K562 (cell line): ENCODE results near the gene CLP1. TPM values are rescaled to one million over a fixed set of nuclear protein-coding genes. Genes with fewer than 3 reads are reported as not detected.
A peak's percentile ranks its signal among the peaks of the same experiment; 100 is the strongest.

Experiments
- DACH1 ChIP-seq: fragments of 450-650 bp; IDR thresholded peaks from 2 replicates; pipeline ENCODE4 v1.6.1; 2018; ENCODE audit not compliant: partially characterized antibody
- DIDO1 ChIP-seq: fragments of 450-650 bp; IDR thresholded peaks from 2 replicates; pipeline ENCODE4 v1.6.1; 2016; ENCODE audit warnings: low read depth, missing biosample characterization, missing genetic modification characterization
- DMBX1 ChIP-seq: fragments of 250-450 bp; sonication (Bioruptor Pico); IDR thresholded peaks from 2 replicates; pipeline ENCODE4 v1.8.0; 2022; ENCODE audit warnings: inconsistent platforms, mild to moderate bottlenecking, moderate library complexity, borderline replicate concordance
- FOXK2 ChIP-seq, 2 experiments: fragments of 450-650 bp; IDR thresholded peaks in 1 of 2; conservative IDR thresholded peaks in 1 of 2; 2 replicates each; pipeline ENCODE4 v1.6.1; 2016; ENCODE audit warnings: low read depth in 2 of 2, mild to moderate bottlenecking in 1 of 2
- MNT ChIP-seq, 2 experiments: fragments of 450-650 bp; conservative IDR thresholded peaks; 2 replicates each; pipeline ENCODE4 v1.6.1; 2017; ENCODE audit warnings: mild to moderate bottlenecking in 2 of 2, moderate library complexity in 2 of 2
- PHF8 ChIP-seq: fragments of 200-600 bp; sonication (generic); IDR thresholded peaks from 2 replicates; pipeline ENCODE4 v1.6.1; 2012; ENCODE audit warnings: mixed run types, mild to moderate bottlenecking, inconsistent platforms, low read length, moderate library complexity, borderline replicate concordance
- PML ChIP-seq: IDR thresholded peaks from 2 replicates; pipeline ENCODE4 v1.6.1; 2012; ENCODE audit warnings: low read length, inconsistent platforms
- TAF1 ChIP-seq: IDR thresholded peaks from 2 replicates; pipeline ENCODE4 v1.6.1; 2011; ENCODE audit warnings: mild to moderate bottlenecking, low read length, moderate library complexity; ENCODE audit not compliant: insufficient read depth, control insufficient read depth, severe bottlenecking; ENCODE audit errors: extremely low read depth
- THRB ChIP-seq: fragments of 450-650 bp; formaldehyde crosslinking; conservative IDR thresholded peaks from 2 replicates; pipeline ENCODE4 v1.4.0; 2022; ENCODE audit warnings: mild to moderate bottlenecking, missing genetic modification characterization
- ZBTB17 ChIP-seq: fragments of 450-650 bp; formaldehyde crosslinking; IDR thresholded peaks from 2 replicates; pipeline ENCODE4 v1.4.0; 2020; ENCODE audit warnings: mild to moderate bottlenecking
- ZNF766 ChIP-seq: fragments of 200-800 bp; sonication (Bioruptor generic); conservative IDR thresholded peaks from 2 replicates; pipeline ENCODE4 v1.6.1; 2016; ENCODE audit warnings: missing genetic modification characterization, missing compliant biosample characterization
- polyA plus RNA-seq, 8 experiments: library from polyadenylated mRNA; depleted of rRNA in 4 of 8; stranded (reverse) in 5 of 8; unstranded in 3 of 8; fragments of >200 nt; fragmentation: Nextera tagmentation in 2 of 8; fragmentation: Illumina TruSeq in 1 of 8; extraction: Ambion mirVana in 2 of 8; extraction: Trizol in 1 of 8; gene quantifications; 2 replicates each; pipeline versions ENCODE4 v1.2.1 to v1.2.3, GENCODE V29; 2011 to 2014; ENCODE audit warnings: inconsistent platforms in 1 of 8, missing spikeins in 1 of 8
- total RNA-seq, 7 experiments: library from RNA; depleted of rRNA in 6 of 7; stranded (reverse); fragments of >200 nt in 6 of 7; fragmentation: Illumina TruSeq in 2 of 7; extraction: Trizol in 2 of 7; gene quantifications; 2 replicates each; pipeline versions ENCODE4 v1.2.1 to v1.2.3, GENCODE V29; 2011 to 2021; ENCODE audit warnings: low replicate concordance in 1 of 7
- TF ChIP-seq, protein P1 (sequence below): fragments of 450-650 bp; formaldehyde crosslinking; IDR thresholded peaks from 2 replicates; pipeline ENCODE4 v1.4.0; 2020; ENCODE audit warnings: mild to moderate bottlenecking, moderate library complexity
- TF ChIP-seq, protein P2 (sequence below): fragments of 450-650 bp; formaldehyde crosslinking; IDR thresholded peaks from 2 replicates; pipeline ENCODE4 v1.4.0; 2020; ENCODE audit warnings: mild to moderate bottlenecking, mixed read lengths
- TF ChIP-seq, protein P3 (sequence below): sonication (generic); formaldehyde crosslinking; IDR thresholded peaks from 2 replicates; pipeline ENCODE4 v1.8.0; 2023; ENCODE audit warnings: missing genetic modification reagents, mild to moderate bottlenecking, borderline replicate concordance

CLP1 gene
- total and polyA plus RNA-seq, 9 of the 15 experiments (the other 6 are each of a cell fraction or from before 2014, with no cell fraction given) = 19.1 to 46.2 (median 27.8) TPM

DNA sequence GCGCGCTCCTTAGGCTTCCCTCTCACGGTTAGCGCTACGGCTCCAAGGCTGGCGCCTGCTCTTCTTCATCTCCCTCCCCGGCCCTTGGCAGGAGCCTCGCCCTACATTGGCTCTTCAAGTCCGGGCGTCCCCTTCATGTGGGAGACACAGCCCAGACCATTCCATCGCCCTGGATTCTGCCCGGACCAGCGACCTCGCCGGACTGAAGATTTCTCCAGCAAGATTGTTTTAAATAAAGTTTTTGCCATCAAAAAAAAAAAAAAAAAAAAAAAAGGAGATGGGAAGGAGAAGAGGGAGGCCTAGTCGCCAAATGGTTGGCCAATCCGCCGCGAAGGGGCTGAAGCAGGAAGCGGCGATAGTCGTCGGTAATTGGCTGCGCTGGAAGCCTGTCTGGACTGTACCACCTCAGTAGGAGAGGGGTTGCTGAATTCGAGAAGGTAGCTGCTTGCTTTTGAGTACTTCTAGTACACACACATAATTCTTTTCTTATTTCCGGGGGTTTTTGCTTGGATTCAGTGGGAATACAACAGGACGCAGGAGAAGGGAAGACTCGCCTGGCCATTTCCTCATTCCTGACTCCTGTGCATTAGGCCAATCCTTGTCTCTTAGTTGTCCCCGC is 9.7 kb downstream of the CLP1 start (continued):
- TF ChIP-seq FOXK2 (conservative IDR thresholded peaks at IDR 0.05 in 1 of 2, IDR thresholded peaks at IDR 0.05 in 1 of 2; ENCODE audit: low read depth in 2 of 2) (peak; percentile 76 to 100; a peak in 3 of 4 replicates), DACH1 (no peak), PHF8 (peak; percentile 53; the same call in 1 of the 2 replicates), THRB (CRISPR knock-in tag) (0 out of 2 replicates have a peak, but pooled peaks have one; percentile 47), DMBX1 (CRISPR knock-in tag) (0 out of 2 replicates have a peak, but pooled peaks have one; percentile 14), ZNF766 (no peak; the same call in 1 of the 2 replicates), TAF1 (peak; percentile 79), ZBTB17 (peak; percentile 95; the same call in 1 of the 2 replicates), DIDO1 (tag) (peak; percentile 62; the same call in 1 of the 2 replicates), MNT (conservative IDR thresholded peaks at IDR 0.05) (no peak), PML (peak; percentile 61; the same call in 1 of the 2 replicates)
- TF ChIP-seq, protein P1, sequence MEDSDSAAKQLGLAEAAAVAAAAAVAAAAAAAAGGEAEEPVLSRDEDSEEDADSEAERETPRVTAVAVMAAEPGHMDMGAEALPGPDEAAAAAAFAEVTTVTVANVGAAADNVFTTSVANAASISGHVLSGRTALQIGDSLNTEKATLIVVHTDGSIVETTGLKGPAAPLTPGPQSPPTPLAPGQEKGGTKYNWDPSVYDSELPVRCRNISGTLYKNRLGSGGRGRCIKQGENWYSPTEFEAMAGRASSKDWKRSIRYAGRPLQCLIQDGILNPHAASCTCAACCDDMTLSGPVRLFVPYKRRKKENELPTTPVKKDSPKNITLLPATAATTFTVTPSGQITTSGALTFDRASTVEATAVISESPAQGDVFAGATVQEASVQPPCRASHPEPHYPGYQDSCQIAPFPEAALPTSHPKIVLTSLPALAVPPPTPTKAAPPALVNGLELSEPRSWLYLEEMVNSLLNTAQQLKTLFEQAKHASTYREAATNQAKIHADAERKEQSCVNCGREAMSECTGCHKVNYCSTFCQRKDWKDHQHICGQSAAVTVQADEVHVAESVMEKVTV (CRISPR knock-in tag) = no peak
- TF ChIP-seq, protein P2, sequence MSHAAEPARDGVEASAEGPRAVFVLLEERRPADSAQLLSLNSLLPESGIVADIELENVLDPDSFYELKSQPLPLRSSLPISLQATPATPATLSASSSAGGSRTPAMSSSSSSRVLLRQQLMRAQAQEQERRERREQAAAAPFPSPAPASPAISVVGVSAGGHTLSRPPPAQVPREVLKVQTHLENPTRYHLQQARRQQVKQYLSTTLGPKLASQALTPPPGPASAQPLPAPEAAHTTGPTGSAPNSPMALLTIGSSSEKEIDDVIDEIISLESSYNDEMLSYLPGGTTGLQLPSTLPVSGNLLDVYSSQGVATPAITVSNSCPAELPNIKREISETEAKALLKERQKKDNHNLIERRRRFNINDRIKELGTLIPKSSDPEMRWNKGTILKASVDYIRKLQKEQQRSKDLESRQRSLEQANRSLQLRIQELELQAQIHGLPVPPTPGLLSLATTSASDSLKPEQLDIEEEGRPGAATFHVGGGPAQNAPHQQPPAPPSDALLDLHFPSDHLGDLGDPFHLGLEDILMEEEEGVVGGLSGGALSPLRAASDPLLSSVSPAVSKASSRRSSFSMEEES = no peak
- TF ChIP-seq, protein P3, sequence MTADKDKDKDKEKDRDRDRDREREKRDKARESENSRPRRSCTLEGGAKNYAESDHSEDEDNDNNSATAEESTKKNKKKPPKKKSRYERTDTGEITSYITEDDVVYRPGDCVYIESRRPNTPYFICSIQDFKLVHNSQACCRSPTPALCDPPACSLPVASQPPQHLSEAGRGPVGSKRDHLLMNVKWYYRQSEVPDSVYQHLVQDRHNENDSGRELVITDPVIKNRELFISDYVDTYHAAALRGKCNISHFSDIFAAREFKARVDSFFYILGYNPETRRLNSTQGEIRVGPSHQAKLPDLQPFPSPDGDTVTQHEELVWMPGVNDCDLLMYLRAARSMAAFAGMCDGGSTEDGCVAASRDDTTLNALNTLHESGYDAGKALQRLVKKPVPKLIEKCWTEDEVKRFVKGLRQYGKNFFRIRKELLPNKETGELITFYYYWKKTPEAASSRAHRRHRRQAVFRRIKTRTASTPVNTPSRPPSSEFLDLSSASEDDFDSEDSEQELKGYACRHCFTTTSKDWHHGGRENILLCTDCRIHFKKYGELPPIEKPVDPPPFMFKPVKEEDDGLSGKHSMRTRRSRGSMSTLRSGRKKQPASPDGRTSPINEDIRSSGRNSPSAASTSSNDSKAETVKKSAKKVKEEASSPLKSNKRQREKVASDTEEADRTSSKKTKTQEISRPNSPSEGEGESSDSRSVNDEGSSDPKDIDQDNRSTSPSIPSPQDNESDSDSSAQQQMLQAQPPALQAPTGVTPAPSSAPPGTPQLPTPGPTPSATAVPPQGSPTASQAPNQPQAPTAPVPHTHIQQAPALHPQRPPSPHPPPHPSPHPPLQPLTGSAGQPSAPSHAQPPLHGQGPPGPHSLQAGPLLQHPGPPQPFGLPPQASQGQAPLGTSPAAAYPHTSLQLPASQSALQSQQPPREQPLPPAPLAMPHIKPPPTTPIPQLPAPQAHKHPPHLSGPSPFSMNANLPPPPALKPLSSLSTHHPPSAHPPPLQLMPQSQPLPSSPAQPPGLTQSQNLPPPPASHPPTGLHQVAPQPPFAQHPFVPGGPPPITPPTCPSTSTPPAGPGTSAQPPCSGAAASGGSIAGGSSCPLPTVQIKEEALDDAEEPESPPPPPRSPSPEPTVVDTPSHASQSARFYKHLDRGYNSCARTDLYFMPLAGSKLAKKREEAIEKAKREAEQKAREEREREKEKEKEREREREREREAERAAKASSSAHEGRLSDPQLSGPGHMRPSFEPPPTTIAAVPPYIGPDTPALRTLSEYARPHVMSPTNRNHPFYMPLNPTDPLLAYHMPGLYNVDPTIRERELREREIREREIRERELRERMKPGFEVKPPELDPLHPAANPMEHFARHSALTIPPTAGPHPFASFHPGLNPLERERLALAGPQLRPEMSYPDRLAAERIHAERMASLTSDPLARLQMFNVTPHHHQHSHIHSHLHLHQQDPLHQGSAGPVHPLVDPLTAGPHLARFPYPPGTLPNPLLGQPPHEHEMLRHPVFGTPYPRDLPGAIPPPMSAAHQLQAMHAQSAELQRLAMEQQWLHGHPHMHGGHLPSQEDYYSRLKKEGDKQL (CRISPR knock-in tag) = no peak
